Mesenchymal stem cell (in vitro differentiated cells and primary cell): ENCODE results near the gene SFTPA2.
"Not testable (repeated sequence)": the region's sequence is repeated elsewhere in the genome, so short reads cannot be mapped to it uniquely, and the experiment has no call there.

Source experiments
- DNase-seq: peaks from one replicate; pipeline ENCODE4 v3.0.0-alpha.2; 2013
- H2AFZ ChIP-seq: one replicate; pipeline ENCODE4 v1.6.1; 2013; ENCODE audit warnings: low read depth, mild to moderate bottlenecking, control low read depth, inconsistent platforms, low read length, moderate library complexity
- H2AK5ac ChIP-seq: 2 replicates; pipeline ENCODE4 v1.6.1; 2013; ENCODE audit warnings: low read length, moderate library complexity, mild to moderate bottlenecking, inconsistent platforms; ENCODE audit not compliant: severe bottlenecking
- H2BK120ac ChIP-seq: one replicate; pipeline ENCODE4 v1.6.1; 2013; ENCODE audit warnings: low read depth, mild to moderate bottlenecking, inconsistent platforms, low read length, moderate library complexity
- H2BK12ac ChIP-seq, 2 experiments: one replicate each; pipeline ENCODE4 v1.6.1; 2013; ENCODE audit warnings: inconsistent platforms in 2 of 2, low read length in 2 of 2, mild to moderate bottlenecking in 2 of 2, moderate library complexity in 2 of 2, control low read depth in 1 of 2
- H2BK15ac ChIP-seq: one replicate; pipeline ENCODE4 v1.6.1; 2013; ENCODE audit warnings: mild to moderate bottlenecking, low read depth, inconsistent platforms; ENCODE audit not compliant: poor library complexity, severe bottlenecking
- H2BK5ac ChIP-seq: 2 replicates; pipeline ENCODE4 v1.6.1; 2013; ENCODE audit warnings: low read depth, mild to moderate bottlenecking, low read length, control low read depth, inconsistent platforms; ENCODE audit not compliant: poor library complexity, severe bottlenecking
- H3K14ac ChIP-seq, 2 experiments: one replicate each; pipeline ENCODE4 v1.6.1; 2013; ENCODE audit warnings: inconsistent platforms in 2 of 2, low read length in 2 of 2, control low read depth in 1 of 2, mild to moderate bottlenecking in 1 of 2, moderate library complexity in 1 of 2
- H3K18ac ChIP-seq, 2 experiments: one replicate each; pipeline ENCODE4 v1.6.1; 2013; ENCODE audit warnings: inconsistent platforms in 2 of 2, low read length in 2 of 2, control low read depth in 1 of 2, low read depth in 1 of 2, mild to moderate bottlenecking in 1 of 2
- H3K23ac ChIP-seq, 2 experiments: one replicate each; pipeline ENCODE4 v1.6.1; 2013; ENCODE audit warnings: inconsistent platforms in 2 of 2, low read length in 2 of 2, mild to moderate bottlenecking in 2 of 2, moderate library complexity in 2 of 2, control low read depth in 1 of 2
- H3K27ac ChIP-seq: 2 replicates; pipeline ENCODE4 v1.5.1; 2013; ENCODE audit warnings: mild to moderate bottlenecking, moderate library complexity, low read length, control low read depth, inconsistent platforms; ENCODE audit not compliant: poor library complexity, severe bottlenecking
- H3K27me3 ChIP-seq, 2 experiments: 2 replicates each; pipeline versions ENCODE4 v1.6.1 to v1.7.0; 2013; ENCODE audit warnings: low read length in 2 of 2, mild to moderate bottlenecking in 2 of 2, moderate library complexity in 2 of 2, control low read depth in 1 of 2, inconsistent platforms in 1 of 2; ENCODE audit not compliant: control insufficient read depth in 1 of 2, insufficient read depth in 1 of 2
- H3K36me3 ChIP-seq, 2 experiments: 2 replicates each; pipeline versions ENCODE4 v1.6.1 to v1.7.0; 2013; ENCODE audit warnings: low read length in 2 of 2, control low read depth in 1 of 2, inconsistent platforms in 1 of 2, low read depth in 1 of 2, mild to moderate bottlenecking in 1 of 2; ENCODE audit not compliant: insufficient read depth in 2 of 2, control insufficient read depth in 1 of 2
- H3K4ac ChIP-seq, 2 experiments: one replicate each; pipeline ENCODE4 v1.6.1; 2013; ENCODE audit warnings: inconsistent platforms in 2 of 2, low read length in 2 of 2, mild to moderate bottlenecking in 2 of 2, moderate library complexity in 2 of 2, control low read depth in 1 of 2, low read depth in 1 of 2
- H3K4me1 ChIP-seq: 2 replicates; pipeline ENCODE4 v1.6.1; 2013; ENCODE audit warnings: low read depth, low read length, control low read depth; ENCODE audit not compliant: control insufficient read depth, insufficient read depth
- H3K4me2 ChIP-seq: 2 replicates; pipeline ENCODE4 v1.6.1; 2013; ENCODE audit warnings: low read length, mild to moderate bottlenecking, inconsistent platforms; ENCODE audit not compliant: poor library complexity, severe bottlenecking
- H3K4me3 ChIP-seq, 2 experiments: 2 replicates each; pipeline versions ENCODE4 v1.5.1 to v1.7.0; 2013; ENCODE audit warnings: low read length in 2 of 2, mild to moderate bottlenecking in 2 of 2, control low read depth in 1 of 2, low read depth in 1 of 2; ENCODE audit not compliant: insufficient read depth in 1 of 2
- H3K79me1 ChIP-seq: replicated peaks from 2 replicates; pipeline ENCODE4 v1.6.1; 2013; ENCODE audit warnings: mild to moderate bottlenecking, control low read depth, low read length, inconsistent platforms; ENCODE audit not compliant: poor library complexity, severe bottlenecking
- H3K9ac ChIP-seq: 2 replicates; pipeline ENCODE4 v1.7.0; 2013; ENCODE audit warnings: mild to moderate bottlenecking, low read length, moderate library complexity
- H3K9me3 ChIP-seq: 2 replicates; pipeline ENCODE4 v1.7.0; 2013; ENCODE audit warnings: mild to moderate bottlenecking, low read length; ENCODE audit not compliant: control insufficient read depth
- H4K8ac ChIP-seq: one replicate; pipeline ENCODE4 v1.6.1; 2013; ENCODE audit warnings: inconsistent platforms, mild to moderate bottlenecking, low read length, moderate library complexity
- H4K91ac ChIP-seq: one replicate; pipeline ENCODE4 v1.6.1; 2013; ENCODE audit warnings: mild to moderate bottlenecking, low read length, inconsistent platforms
- WGBS: methylation state at CpG from one replicate; pipeline ENCODE4 v1.1.7; 2013; ENCODE audit warnings: mixed read lengths; 5-methylcytosine and 5-hydroxymethylcytosine counted together

Gene SFTPA2

GRCh38 chr10:79585870-79586527, 25.8 kb upstream of the SFTPA2 start:
- Histone ChIP-seq H3K4me3 (no peak overlapping the region), H3K9me3 (no peaks in the 10 kb centered on the region), H3K36me3 (no peaks in the 10 kb centered on the region), H3K14ac (no peak overlapping the region), H2AFZ (no peak overlapping the region), H3K27me3 (peaks cover 21 to 42% of the 10 kb centered on the region in 2 experiments), H3K4me1 (no peaks in the 10 kb centered on the region), H2AK5ac (no peak overlapping the region), H3K79me1 (no peaks in the 10 kb centered on the region), H3K4me2 (no peak overlapping the region), H4K91ac (no peak overlapping the region), H3K9ac (no peak overlapping the region), H3K27ac (no peak overlapping the region), H3K4ac (no peak overlapping the region), H2BK5ac (no peak overlapping the region), H2BK120ac (no peak overlapping the region), H4K8ac (no peak overlapping the region), H3K23ac (no peak overlapping the region), H3K18ac (no peak overlapping the region), H2BK15ac (no peak overlapping the region), H2BK12ac (no peak overlapping the region)
- DNase-seq = no peak
- WGBS = 83% methylated on average over 7 of the region's 11 CpGs

GRCh38 chr10:79583488-79584024, 23.3 kb upstream of the SFTPA2 start:
- no peak overlapping the region for H3K18ac ChIP-seq
- H2BK120ac ChIP-seq = no peak overlapping the region
- no peak overlapping the region for H2BK15ac ChIP-seq
- peaks cover 14 to 35% of the 10 kb centered on the region in 2 experiments for H3K27me3 ChIP-seq
- H3K9me3 ChIP-seq = no peaks in the 10 kb centered on the region
- 90% methylated on average over 7 of the region's 7 CpGs for WGBS
- no peak overlapping the region for H2AFZ ChIP-seq
- H3K36me3 ChIP-seq = no peaks in the 10 kb centered on the region
- no peak overlapping the region for H3K4ac ChIP-seq
- H3K9ac ChIP-seq = no peak overlapping the region
- H4K91ac ChIP-seq = no peak overlapping the region
- no peak overlapping the region for H2AK5ac ChIP-seq
- no peak overlapping the region for H3K27ac ChIP-seq
- H3K79me1 ChIP-seq = no peaks in the 10 kb centered on the region
- H2BK12ac ChIP-seq = no peak overlapping the region
- H3K23ac ChIP-seq = no peak overlapping the region
- H3K14ac ChIP-seq = no peak overlapping the region
- DNase-seq = no peak
- no peak overlapping the region for H4K8ac ChIP-seq
- H3K4me1 ChIP-seq = no peaks in the 10 kb centered on the region
- H3K4me2 ChIP-seq = no peak overlapping the region
- no peak overlapping the region for H2BK5ac ChIP-seq
- H3K4me3 ChIP-seq = no peak overlapping the region

- not testable (repeated sequence) for H3K4me2 ChIP-seq, H2BK15ac ChIP-seq, H2BK120ac ChIP-seq, H3K18ac ChIP-seq, H4K8ac ChIP-seq, H3K9me3 ChIP-seq, H4K91ac ChIP-seq, H2BK12ac ChIP-seq, DNase-seq, H2BK5ac ChIP-seq, H3K23ac ChIP-seq, H3K4me1 ChIP-seq, H3K14ac ChIP-seq, H3K79me1 ChIP-seq, H2AK5ac ChIP-seq, H3K4me3 ChIP-seq, H3K9ac ChIP-seq, H3K27ac ChIP-seq, H3K36me3 ChIP-seq, H2AFZ ChIP-seq, H3K4ac ChIP-seq
- peaks cover 13 to 30% of the 10 kb centered on the region in 2 experiments for H3K27me3 ChIP-seq
- 25% methylated on average over 1 of the region's 6 CpGs for WGBS
Measured at GRCh38 chr10:79582954-79583353, 22.7 kb upstream of the SFTPA2 start.

GRCh38 chr10:79582096-79582495, 21.9 kb upstream of the SFTPA2 start:
- no peaks in the 10 kb centered on the region for H3K79me1 ChIP-seq
- no peak overlapping the region for H4K8ac ChIP-seq
- no peak overlapping the region for H2BK15ac ChIP-seq
- H4K91ac ChIP-seq = no peak overlapping the region
- H3K4ac ChIP-seq = no peak overlapping the region
- H3K4me2 ChIP-seq = no peak overlapping the region
- H3K14ac ChIP-seq = no peak overlapping the region
- H3K9me3 ChIP-seq = no peaks in the 10 kb centered on the region
- no peak overlapping the region for H2BK5ac ChIP-seq
- no peak overlapping the region for H3K27ac ChIP-seq
- H2AFZ ChIP-seq = no peak overlapping the region
- no peak overlapping the region for H2BK12ac ChIP-seq
- no peak overlapping the region for H3K9ac ChIP-seq
- no peak overlapping the region for H3K23ac ChIP-seq
- no peak for DNase-seq
- no peak overlapping the region for H2AK5ac ChIP-seq
- no peaks in the 10 kb centered on the region for H3K4me1 ChIP-seq
- no peak overlapping the region for H3K18ac ChIP-seq
- no peaks in the 10 kb centered on the region for H3K36me3 ChIP-seq
- H3K4me3 ChIP-seq = no peak overlapping the region
- no peak overlapping the region for H2BK120ac ChIP-seq
- peaks cover 13 to 30% of the 10 kb centered on the region in 2 experiments for H3K27me3 ChIP-seq
- WGBS = 80% methylated on average over 6 of the region's 6 CpGs
